Fibroblast of lung (primary cell): ENCODE data around the gene TPCN2. TPM values are rescaled to one million over a fixed set of nuclear protein-coding genes. Genes with fewer than 3 reads are reported as not detected.

Experiments
- DNase-seq, 2 donors: peaks; one replicate each; pipeline versions ENCODE4 v3.0.0 to v3.0.0-alpha.2; 2010; ENCODE audit warnings: low read depth in 2 of 2
- H2AFZ ChIP-seq: 2 replicates; pipeline ENCODE4 v1.5.1; 2012; ENCODE audit warnings: low read length, control low read depth, inconsistent platforms
- H3K27ac ChIP-seq: 2 replicates; pipeline ENCODE4 v1.5.1; 2011; ENCODE audit warnings: low read length, control low read depth; ENCODE audit not compliant: insufficient read depth
- H3K27me3 ChIP-seq: 2 replicates; pipeline ENCODE4 v1.5.1; 2011; ENCODE audit warnings: mild to moderate bottlenecking, low read length; ENCODE audit not compliant: control insufficient read depth, insufficient read depth
- H3K36me3 ChIP-seq: 2 replicates; pipeline ENCODE4 v1.5.1; 2011; ENCODE audit warnings: low read length; ENCODE audit not compliant: control insufficient read depth, insufficient read depth
- H3K4me1 ChIP-seq: 2 replicates; pipeline ENCODE4 v1.5.1; 2011; ENCODE audit warnings: low read length; ENCODE audit not compliant: control insufficient read depth, insufficient read depth; ENCODE audit errors: extremely low read depth
- H3K4me2 ChIP-seq: 2 replicates; pipeline ENCODE4 v1.5.1; 2011; ENCODE audit warnings: low read length, control low read depth; ENCODE audit not compliant: insufficient read depth; ENCODE audit errors: extremely low read depth
- H3K4me3 ChIP-seq, 4 experiments: fragments of 200-600 bp in 1 of 4; sonication (generic) in 1 of 4; replicated peaks in 1 of 4; 2 replicates each; pipeline ENCODE4 v1.5.1; 2011 to 2016; ENCODE audit warnings: low read length in 4 of 4, low read depth in 3 of 4, mild to moderate bottlenecking in 3 of 4, control low read depth in 2 of 4, inconsistent platforms in 1 of 4, mixed read lengths in 1 of 4; ENCODE audit not compliant: insufficient read depth in 1 of 4; ENCODE audit errors: control extremely low read depth in 1 of 4
- H3K79me2 ChIP-seq: 2 replicates; pipeline ENCODE4 v1.5.1; 2012; ENCODE audit warnings: mild to moderate bottlenecking, low read length, inconsistent platforms; ENCODE audit not compliant: control insufficient read depth, insufficient read depth
- H3K9ac ChIP-seq: 2 replicates; pipeline ENCODE4 v1.5.1; 2011; ENCODE audit warnings: mild to moderate bottlenecking, low read length, control low read depth; ENCODE audit not compliant: insufficient read depth
- H3K9me3 ChIP-seq: 2 replicates; pipeline ENCODE4 v1.5.1; 2012; ENCODE audit warnings: low read depth, low read length; ENCODE audit not compliant: control insufficient read depth, insufficient read depth
- H4K20me1 ChIP-seq: 2 replicates; pipeline ENCODE4 v1.5.1; 2011; ENCODE audit warnings: low read length; ENCODE audit not compliant: control insufficient read depth, insufficient read depth; ENCODE audit errors: extremely low read depth
- CTCF ChIP-seq, 2 donors: IDR thresholded peaks in 1 of 2; conservative IDR thresholded peaks in 1 of 2; 1 replicate in 1 of 2; 2 replicates in 1 of 2; pipeline ENCODE4 v1.5.1; 2011 to 2012; ENCODE audit warnings: low read length in 2 of 2, control low read depth in 1 of 2, inconsistent platforms in 1 of 2, low read depth in 1 of 2, mild to moderate bottlenecking in 1 of 2
- EZH2 ChIP-seq: IDR thresholded peaks from 2 replicates; pipeline ENCODE4 v1.5.1; 2012; ENCODE audit warnings: low read length, control low read depth, mild to moderate bottlenecking; ENCODE audit errors: missing control alignments
- polyA plus RNA-seq, 2 donors: library from polyadenylated mRNA; depleted of rRNA in 1 of 2; stranded (reverse) in 1 of 2; unstranded in 1 of 2; fragments of >200 nt; gene quantifications; 2 replicates each; pipeline ENCODE4 v1.2.1, GENCODE V29; 2011 to 2012; ENCODE audit warnings: missing spikeins in 1 of 2
- total RNA-seq: library from RNA; depleted of rRNA; stranded (reverse); fragments of >200 nt; gene quantifications from 2 replicates; pipeline ENCODE4 v1.2.1, GENCODE V29; 2014

Gene TPCN2
- total and polyA plus RNA-seq, 2 donors (not counting 1 experiment from before 2014, with no cell fraction given) = 9.7 to 11.7 TPM

GRCh38 chr11:69080257-69080995 lies 31.7 kb downstream of the TPCN2 start:
- no peaks in the 10 kb centered on the region for H3K27me3 ChIP-seq
- no peak overlapping the region for H3K9ac ChIP-seq
- peaks cover 9% of the 10 kb centered on the region for H3K36me3 ChIP-seq
- no peak overlapping the region for H2AFZ ChIP-seq
- no peak for TF ChIP-seq EZH2
- no peak for TF ChIP-seq CTCF (conservative IDR thresholded peaks at IDR 0.05 in 1 of 2, IDR thresholded peaks at IDR 0.05 in 1 of 2; ENCODE audit: low read depth in 1 of 2, low read length in 2 of 2)
- no peaks in the 10 kb centered on the region for H4K20me1 ChIP-seq
- no peak overlapping the region for H3K4me2 ChIP-seq
- peaks cover 5% of the 10 kb centered on the region for H3K4me1 ChIP-seq
- H3K9me3 ChIP-seq = no peaks in the 10 kb centered on the region
- no peaks in the 10 kb centered on the region for H3K79me2 ChIP-seq
- peak; percentile 43 to 61 for DNase-seq
- H3K27ac ChIP-seq = peak overlapping the region; percentile 20
- H3K4me3 ChIP-seq = no peak overlapping the region

GRCh38 chr11:69081180-69081579 lies 32.4 kb downstream of the TPCN2 start:
- Histone ChIP-seq H3K9ac (no peak overlapping the region), H3K4me2 (no peak overlapping the region), H3K79me2 (no peaks in the 10 kb centered on the region), H3K4me3 (no peak overlapping the region), H3K27me3 (no peaks in the 10 kb centered on the region), H4K20me1 (no peaks in the 10 kb centered on the region), H3K36me3 (peaks cover 9% of the 10 kb centered on the region), H3K9me3 (no peaks in the 10 kb centered on the region), H3K4me1 (peaks cover under 1% of the 10 kb centered on the region), H3K27ac (no peak overlapping the region), H2AFZ (no peak overlapping the region)
- no peak for TF ChIP-seq CTCF (conservative IDR thresholded peaks at IDR 0.05 in 1 of 2, IDR thresholded peaks at IDR 0.05 in 1 of 2; ENCODE audit: low read depth in 1 of 2, low read length in 2 of 2)
- no peak for TF ChIP-seq EZH2
- no peak for DNase-seq

GRCh38 chr11:69083531-69084247 lies 35.0 kb downstream of the TPCN2 start:
- Histone ChIP-seq H3K4me1 (peaks cover 2% of the 10 kb centered on the region), H2AFZ (no peak overlapping the region), H4K20me1 (no peaks in the 10 kb centered on the region), H3K27ac (no peak overlapping the region), H3K4me3 (no peak overlapping the region), H3K79me2 (no peaks in the 10 kb centered on the region), H3K27me3 (no peaks in the 10 kb centered on the region), H3K9ac (no peak overlapping the region), H3K4me2 (no peak overlapping the region), H3K36me3 (peaks cover 16% of the 10 kb centered on the region), H3K9me3 (no peaks in the 10 kb centered on the region)
- TF ChIP-seq EZH2 = no peak
- no peak for TF ChIP-seq CTCF (conservative IDR thresholded peaks at IDR 0.05 in 1 of 2, IDR thresholded peaks at IDR 0.05 in 1 of 2; ENCODE audit: low read depth in 1 of 2, low read length in 2 of 2)
- no peak for DNase-seq
